IPS DF 19.7 (cell line): ENCODE results near the gene GNAQ.
"Not testable (repeated sequence)": the region's sequence is repeated elsewhere in the genome, so short reads cannot be mapped to it uniquely, and the experiment has no call there.

ENCODE experiments used
- DNase-seq: peaks from one replicate; pipeline ENCODE4 v3.0.0-alpha.2; 2013; ENCODE audit warnings: low read depth, low spot score

The GNAQ gene

DNA sequence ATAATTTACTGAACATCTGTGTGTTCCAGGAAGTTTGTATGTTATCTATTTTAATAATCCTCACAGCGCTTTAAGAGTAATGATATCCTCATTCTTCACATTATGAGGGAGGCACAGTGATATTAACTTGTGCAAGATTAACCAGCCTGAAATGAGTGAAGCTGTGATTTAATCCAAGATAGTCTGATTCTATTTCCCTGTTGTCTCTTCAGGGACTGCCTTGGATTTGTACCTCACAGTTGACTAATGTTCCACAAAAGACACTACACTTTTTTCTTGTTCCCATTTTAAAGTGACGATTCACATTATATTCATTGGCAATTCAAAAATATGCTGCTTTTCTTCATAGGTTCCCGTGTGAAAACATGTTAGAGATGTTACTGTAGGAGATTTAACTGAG, 258.2 kb downstream of the GNAQ start:
- DNase-seq: no peak

DNA sequence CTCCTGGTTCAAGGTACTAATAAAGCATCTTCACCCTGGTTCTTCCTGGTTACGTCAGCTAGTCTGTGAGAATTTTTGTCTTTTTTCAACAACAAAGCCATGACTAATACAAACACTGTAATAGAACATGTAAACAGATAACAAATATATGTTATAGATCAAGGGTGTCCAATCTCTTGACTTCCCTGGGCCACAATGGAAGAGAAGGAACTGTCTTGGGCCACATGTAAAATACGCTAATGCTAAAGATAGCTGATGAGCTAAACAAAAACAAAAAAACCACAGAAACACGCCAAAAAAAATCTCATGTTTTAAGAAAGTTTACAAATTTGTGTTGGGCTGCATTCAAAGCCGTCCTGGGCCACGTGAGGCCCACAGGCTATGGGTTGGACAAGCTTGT, 259.0 kb downstream of the GNAQ start:
- DNase-seq: no peak

GRCh38 chr9:77771171-77771570, 260.4 kb downstream of the GNAQ start:
- DNase-seq: no peak

GRCh38 chr9:77770340-77770739, 261.3 kb downstream of the GNAQ start:
- no peak for DNase-seq

GRCh38 chr9:77769246-77769645, 262.4 kb downstream of the GNAQ start:
- no peak for DNase-seq

- no peak for DNase-seq
These were observed 265.0 kb downstream of the GNAQ start for GRCh38 chr9:77766587-77766986.

GRCh38 chr9:77765781-77766259, 265.8 kb downstream of the GNAQ start:
- no peak for DNase-seq

DNA sequence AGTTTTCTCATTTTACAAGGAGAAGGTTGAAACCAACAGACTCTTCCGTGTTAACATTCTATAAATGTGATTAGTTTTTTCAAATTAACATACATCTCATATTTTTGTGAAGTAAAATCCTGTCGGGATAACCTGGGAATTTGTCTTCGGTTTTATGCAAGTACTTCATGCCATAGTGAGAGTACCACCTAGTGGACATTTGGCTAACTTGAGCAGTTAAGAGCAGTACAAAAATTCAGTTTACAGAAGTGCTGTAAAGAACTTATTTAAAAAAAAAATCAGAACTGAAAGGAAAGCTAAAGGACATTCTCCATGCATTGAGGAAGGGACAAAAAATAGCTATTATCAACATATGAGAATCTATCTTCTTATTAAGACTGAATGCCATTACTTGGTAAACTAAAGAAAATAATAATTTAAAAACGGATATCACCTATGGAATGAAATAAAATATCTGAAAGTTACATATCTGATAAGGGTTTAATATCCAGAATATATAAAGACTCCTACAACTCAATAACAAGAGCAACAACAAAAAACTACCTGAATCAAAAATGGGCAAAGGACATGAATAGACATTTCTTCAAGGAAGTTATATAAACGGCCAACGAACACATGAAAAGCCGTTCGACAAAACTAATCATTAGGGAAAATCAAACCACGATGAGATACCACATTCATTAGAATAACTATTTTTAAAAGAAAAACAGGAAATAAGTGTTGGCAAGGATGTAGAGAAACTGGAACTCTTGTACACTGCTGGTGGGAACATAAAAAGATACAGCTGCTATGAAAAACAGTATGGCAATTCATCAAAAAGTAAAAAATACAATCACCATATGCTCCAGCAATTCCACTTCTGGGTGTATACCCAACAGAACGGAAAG, 266.5 kb downstream of the GNAQ start:
- peak; percentile 35 for DNase-seq

- no peak for DNase-seq
These were observed 268.0 kb downstream of the GNAQ start for GRCh38 chr9:77763566-77763965.

DNA sequence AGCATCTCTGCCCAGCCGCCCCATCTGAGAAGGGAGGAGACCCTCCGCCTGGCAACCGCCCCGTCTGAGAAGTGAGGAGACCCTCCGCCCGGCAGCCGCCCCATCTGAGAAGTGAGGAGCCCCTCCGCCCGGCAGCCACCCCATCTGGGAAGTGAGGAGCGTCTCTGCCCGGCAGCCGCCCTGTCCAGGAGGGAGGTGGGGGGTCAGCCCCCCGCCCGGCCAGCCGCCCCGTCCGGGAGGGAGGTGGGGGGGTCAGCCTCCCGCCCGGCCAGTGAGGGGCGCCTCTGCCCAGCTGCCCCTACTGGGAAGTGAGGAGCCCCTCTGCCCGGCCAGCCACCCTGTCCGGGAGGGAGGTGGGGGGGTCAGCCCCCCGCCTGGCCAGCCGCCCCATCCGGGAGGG, 270.7 kb downstream of the GNAQ start:
- DNase-seq: not testable (repeated sequence)

- no peak for DNase-seq
These were observed 272.2 kb downstream of the GNAQ start for GRCh38 chr9:77759391-77759790.

DNA sequence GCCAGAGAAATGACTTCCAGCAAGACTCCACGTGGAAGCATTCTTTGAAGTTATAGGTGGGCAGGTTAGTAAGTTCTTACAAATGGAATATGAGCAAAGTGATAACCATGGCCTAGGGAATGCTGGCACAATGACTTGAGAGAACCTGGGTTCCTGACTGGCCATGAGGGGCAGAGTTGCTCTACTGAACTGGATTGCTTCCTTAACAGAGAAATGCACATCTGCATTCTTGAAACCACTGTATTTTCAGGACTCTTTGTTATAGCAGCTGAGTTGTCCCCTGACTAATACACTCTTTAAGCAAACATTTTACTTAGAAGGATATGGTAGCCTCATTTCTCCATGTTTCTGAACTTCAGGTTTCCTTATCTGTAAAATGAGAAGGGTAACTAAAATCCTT, 275.2 kb downstream of the GNAQ start:
- no peak for DNase-seq

GRCh38 chr9:77753180-77753579, 278.4 kb downstream of the GNAQ start:
- no peak for DNase-seq

- no peak for DNase-seq
These were observed 279.1 kb downstream of the GNAQ start for GRCh38 chr9:77752554-77752953.

DNA sequence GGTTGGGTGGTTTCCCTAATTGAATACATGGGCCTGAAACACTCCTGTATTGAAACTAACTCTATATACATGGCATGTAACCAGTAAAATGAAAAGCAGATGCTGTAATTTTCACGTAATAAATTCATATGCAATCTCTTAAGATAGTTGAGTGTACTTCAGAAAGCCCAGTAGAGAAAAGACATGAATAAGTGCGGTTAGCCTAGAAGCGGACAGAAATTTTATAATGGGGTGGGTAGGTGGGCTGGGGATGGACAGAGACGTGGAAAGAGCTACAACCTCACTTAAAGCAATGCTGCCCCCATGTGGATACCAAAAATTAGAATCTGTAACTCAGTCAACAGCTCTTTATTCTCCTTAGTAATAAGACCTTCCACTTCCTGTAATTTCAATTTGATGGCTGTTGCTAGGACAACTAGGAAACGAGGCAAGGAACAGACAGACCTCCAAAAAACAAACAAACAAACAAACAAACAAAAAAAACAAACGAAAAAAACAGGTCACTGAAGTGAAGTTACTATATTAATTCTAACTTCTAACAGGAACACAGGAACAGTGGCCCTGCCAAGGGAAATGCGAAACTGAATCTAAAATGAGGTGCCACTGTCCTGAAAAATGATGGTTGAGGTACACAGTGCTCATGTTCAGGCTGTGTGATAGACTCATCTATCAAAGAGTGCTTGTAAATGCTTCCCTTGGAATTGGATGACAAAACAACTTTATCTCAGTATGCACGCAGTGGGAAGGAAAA, 280.1 kb downstream of the GNAQ start:
- DNase-seq: peak; percentile 64

DNA sequence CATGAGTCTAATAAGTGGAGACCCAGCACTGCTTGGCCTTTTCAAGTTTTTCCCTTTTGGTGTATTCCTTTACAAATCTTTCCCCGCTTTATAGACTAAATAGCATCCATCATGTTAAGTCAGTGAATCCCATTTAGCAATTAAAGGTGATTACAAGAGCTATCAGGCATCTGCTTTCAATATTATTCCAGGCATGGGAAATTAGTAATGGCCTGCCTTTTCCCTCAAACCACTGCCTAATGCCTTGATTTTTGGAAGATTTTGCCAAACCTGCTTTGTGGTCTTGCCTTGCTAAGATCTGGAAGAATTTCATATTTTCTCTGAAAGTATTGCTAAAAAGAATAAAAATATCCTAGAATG, 280.6 kb downstream of the GNAQ start:
- DNase-seq: no peak

DNA sequence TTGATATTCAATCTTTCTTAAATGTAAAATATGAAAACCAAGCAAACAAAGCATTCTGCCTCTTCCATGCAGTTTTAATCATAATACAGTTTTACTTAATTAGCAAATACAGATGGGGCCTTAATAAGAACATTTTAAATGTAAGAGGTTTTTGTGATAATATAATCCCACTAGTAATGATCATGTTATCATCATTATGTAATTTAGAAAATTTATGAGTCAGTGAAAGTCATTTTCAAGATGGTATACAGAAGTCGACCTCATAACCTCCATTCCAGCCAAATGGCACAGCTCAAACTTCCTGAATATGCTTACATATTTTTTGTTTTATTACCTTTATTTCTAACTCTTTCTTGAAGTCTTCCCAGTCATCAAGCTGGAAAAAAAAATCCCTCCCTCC, 281.3 kb downstream of the GNAQ start:
- no peak for DNase-seq

GRCh38 chr9:77748214-77748772, 283.3 kb downstream of the GNAQ start:
- DNase-seq: no peak

GRCh38 chr9:77747163-77747562, 284.4 kb downstream of the GNAQ start:
- no peak for DNase-seq

DNA sequence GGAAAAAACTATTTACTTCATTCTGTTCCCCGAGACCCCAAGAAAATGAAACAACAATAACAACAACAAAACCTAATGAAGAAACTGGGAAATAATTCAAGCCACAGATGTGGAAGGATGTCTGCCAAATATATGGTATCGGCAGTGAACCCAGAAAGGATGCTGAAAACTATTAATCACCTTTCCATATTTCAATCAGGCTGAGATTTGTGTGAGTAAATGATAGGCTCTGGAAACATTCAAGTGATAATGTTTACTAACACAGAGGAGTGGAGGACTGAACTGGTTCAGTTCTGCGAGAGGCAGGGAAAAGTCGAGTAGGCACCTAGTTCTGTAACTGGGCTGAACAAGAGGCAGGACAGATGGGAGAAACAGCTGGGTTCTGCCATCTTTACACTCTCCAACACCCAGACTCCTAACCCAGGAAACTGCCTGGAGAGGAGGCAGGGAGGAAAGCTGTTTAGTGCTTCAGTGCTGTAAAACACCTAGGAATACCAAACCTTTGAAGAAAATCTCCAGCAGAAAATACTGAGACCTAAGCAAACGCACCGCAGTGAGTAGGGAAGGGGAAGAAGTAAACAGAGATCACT, 286.7 kb downstream of the GNAQ start:
- DNase-seq: no peak

DNA sequence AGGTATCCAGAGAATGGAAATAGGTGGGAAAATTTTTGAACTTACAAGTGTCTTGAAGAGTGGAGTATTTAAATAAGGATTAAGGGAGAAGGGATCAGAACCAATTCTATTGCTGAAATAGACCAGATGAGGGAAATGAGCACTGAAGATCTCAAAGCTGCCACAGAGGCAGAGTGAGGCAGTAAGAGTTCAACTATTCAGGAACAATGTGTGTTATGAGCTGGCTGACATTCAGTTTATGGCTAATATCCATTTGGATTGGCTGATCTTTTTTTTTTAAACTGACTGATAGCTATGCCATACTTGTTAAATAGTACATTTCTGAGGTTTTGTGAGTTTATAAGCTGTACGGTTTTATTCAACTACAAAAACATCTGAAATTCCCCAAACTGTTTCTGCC, 288.2 kb downstream of the GNAQ start:
- no peak for DNase-seq

DNA sequence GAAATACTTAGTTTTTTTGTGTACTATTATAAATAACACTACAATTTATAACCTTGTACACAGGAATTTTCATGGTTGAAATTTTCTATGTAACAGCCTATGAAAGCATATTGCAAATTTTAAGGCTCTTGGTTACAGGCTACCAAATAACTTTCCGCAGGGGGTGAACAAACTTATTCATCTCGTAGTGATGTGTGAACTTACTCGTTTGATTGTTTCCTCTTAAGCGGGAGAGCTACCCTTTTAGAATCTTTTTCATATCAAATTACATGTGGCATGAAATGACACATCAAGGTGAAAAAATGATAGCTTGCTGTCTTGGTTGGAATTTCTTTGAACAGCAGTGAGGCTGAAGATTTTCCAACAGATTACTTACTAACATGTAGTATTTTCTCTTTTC, 292.7 kb downstream of the GNAQ start:
- DNase-seq: no peak
